ENCODE data around the gene NPTX1.

NPTX1 gene, protein sequence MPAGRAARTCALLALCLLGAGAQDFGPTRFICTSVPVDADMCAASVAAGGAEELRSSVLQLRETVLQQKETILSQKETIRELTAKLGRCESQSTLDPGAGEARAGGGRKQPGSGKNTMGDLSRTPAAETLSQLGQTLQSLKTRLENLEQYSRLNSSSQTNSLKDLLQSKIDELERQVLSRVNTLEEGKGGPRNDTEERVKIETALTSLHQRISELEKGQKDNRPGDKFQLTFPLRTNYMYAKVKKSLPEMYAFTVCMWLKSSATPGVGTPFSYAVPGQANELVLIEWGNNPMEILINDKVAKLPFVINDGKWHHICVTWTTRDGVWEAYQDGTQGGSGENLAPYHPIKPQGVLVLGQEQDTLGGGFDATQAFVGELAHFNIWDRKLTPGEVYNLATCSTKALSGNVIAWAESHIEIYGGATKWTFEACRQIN

DNA sequence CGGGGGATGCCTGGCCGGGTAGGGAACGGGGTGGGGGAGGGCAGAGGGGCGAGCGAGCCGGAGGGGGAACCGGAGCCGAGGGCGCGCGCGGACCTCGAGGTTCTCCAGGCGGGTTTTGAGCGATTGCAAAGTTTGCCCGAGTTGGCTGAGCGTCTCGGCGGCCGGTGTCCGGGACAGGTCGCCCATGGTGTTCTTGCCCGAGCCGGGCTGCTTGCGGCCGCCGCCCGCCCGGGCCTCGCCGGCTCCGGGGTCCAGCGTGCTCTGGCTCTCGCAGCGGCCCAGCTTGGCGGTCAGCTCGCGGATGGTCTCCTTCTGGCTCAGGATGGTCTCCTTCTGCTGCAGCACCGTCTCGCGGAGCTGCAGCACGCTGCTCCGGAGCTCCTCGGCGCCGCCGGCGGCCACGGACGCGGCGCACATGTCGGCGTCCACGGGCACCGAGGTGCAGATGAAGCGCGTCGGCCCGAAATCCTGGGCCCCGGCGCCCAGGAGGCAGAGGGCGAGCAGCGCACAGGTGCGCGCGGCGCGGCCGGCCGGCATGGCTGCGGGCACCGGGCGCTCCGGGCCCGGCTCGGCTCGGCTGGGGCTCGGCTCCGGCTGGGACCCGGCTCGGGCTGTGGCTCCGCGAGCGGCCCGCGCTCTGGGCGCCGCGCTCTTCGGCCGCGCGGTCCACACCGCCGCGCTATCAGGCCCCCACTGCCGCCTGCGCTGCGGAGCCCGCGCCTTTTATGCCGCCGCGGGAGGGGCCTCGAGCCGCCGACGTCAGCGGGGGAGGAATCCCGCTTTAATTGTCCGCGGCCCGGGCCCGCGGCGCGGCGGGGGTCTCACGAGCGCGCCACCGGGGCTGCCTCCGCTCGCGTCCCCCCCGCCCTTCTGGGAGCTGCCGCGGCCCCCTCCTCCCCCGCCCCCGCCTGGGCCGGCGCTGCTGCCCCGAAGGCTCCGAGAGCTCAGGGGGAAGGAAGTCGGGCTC lies at the start of gene NPTX1:
Gene NPTX1 (minus strand): TSS at position 698 of the 967 bp plus-strand sequence. CDS start 161 bp downstream, at position 537.
- H3K4me3 ChIP-seq (ENCODE audit: low read depth, low read length), result peak within 1 kb of the TSS; percentile 22
- no peak for DNase-seq (ENCODE audit: low read depth)

DNA sequence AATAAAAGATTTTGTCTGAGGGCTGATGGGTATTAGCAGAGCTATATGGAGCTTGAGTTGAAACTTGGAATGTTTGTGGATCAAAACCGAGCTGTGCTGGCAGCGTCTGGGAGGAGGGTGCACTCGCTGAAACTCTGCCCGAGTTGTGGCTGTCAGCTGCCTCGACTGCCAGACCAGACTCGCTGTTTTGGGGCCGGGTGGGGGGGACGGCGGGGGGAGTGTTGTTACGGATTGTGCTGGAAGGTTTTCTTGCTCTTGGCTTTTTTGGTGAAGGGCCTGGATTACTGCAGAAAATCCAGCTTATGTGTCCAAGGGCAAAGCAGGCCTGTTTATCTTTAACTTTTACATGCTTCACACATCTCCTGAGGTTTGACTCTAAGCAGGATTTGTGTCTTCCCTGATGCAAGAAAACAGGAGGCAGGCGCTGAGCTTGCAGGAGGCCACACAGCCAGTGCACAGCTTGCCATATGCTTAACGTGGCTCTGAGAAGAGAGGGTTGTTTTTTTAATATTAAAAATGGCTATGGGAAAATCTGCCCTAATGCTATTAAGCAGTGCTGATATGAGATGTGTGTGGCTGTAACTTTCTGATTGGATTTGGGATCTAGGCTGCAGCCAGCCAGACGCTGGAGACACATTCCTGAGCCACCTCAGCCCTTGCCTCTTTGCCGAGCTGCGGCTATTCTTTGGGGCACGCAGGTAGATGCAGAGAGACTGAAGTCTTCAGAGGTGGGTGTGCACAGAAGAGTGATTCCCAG lies 47.7 kb upstream of the NPTX1 start:
- DNase-seq (ENCODE audit: low read depth), result no peak
- H3K4me3 ChIP-seq (ENCODE audit: low read depth, low read length), result no peak overlapping the region

DNA sequence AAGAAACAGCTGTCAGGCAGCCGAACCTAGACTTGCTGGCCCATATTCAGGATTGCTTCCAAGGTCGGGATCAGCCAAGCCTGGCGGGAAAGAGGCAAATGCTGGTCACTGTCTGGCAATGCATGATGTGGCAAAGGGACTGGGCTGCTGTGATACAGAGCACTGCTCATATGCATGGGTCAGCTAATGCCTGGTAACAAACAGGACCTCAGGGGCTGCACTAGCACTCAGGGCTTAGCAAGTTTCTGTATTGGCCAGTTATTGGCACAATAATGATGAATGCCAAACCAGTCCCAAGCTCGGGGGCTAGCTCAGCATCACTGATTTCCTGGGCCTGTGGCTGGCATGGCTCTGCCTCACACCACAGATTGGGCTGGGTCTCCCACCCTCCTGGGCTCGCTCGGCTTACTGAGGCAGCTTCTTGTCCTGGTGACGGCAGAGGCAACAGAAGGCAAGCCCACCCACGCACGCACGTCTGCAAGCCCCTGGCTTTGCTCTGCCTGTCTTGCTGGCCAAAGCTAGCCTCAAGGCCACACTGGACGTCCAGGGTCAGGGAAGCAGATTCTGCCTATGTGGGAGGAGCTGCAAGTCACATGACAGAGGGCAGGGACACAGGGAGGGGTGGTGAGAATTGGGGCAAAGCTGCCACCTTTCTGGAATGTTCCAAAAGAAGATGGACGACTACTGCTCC lies 46.8 kb upstream of the NPTX1 start:
- H3K4me3 ChIP-seq (ENCODE audit: low read depth, low read length), result no peak overlapping the region
- no peak for DNase-seq (ENCODE audit: low read depth)

DNA sequence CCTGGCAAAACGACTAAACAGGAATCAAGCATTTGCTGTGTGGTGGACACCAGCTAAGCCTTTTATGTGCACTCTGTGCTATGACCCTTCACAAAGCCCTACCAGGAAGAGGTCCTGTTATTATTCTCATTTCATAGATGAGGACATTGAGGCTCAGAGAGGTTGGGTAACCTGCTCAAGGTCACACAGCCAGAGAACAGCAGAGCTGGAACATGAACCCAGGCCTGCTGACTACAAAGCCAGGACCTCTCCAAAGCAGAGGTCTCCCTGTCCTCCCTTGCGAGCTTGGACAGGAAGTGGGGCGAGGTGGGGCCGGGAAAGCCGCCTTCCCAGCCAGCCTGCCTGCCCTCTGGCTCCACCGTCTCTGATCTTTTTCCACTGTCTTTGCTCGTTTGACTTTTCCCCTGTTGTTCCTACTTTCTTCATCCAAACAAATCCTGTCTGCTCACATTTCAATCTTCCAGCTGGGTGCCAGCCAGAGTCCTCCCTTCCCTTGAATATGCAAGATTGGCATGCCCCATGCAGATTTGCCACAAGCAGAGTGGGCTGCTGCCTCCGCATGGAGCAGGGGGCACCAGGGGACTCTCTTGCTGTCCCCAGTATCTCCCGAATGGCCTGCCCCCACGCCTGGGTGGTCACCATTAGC lies 44.5 kb upstream of the NPTX1 start:
- no peak overlapping the region for H3K4me3 ChIP-seq (ENCODE audit: low read depth, low read length)
- DNase-seq (ENCODE audit: low read depth), result no peak

DNA sequence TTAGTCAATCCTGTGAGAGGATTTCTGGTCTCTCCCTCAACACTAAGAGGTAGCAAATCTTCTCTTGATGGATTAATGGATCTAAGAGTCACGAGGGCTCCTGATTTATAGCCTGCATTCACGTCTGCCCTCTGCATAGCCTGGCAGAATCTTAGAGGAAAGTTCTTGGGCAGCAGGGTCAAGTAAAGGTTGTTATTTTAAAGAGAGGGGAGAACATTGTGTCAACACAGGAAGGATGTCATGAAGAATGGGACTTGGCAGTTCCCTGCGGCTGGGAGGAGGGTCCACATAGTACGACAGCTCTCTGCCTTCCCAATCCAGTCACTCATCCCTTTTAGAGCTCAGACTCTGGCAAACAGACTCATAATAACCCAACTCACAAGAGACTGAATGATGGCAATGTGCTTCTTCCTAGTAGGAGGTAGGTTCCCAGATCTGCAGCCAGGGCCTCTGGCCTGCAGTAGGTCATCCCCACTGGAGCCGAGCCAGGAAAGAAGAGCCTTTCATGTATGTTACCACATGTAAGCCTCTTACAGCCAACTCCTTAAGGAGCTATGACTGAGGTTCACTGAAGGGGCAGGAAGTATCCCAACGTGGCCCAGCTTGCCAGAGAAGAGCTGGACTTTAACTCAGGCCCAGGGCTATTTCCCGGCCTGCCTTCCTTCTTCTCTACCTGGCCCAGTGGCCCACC lies 42.8 kb upstream of the NPTX1 start:
- no peak overlapping the region for H3K4me3 ChIP-seq (ENCODE audit: low read depth, low read length)
- no peak for DNase-seq (ENCODE audit: low read depth)

DNA sequence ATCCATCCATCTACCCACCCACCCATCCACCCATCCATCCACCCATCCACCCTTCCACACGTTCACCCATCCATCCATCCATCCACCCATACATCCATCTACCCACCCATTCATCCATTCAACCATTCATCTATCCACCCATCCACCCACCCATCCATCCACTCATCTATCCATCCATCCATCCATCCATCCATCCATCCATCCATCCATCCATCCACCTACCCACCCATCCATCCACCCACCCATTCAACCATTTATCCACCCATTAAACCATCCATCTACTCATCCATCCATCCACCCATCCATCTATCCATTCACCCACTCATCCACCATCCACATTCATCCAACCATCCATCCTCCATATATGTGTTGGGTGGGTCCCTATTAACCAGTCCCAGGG lies 42.0 kb upstream of the NPTX1 start:
- no peak for DNase-seq (ENCODE audit: low read depth)
- no peak overlapping the region for H3K4me3 ChIP-seq (ENCODE audit: low read depth, low read length)

DNA sequence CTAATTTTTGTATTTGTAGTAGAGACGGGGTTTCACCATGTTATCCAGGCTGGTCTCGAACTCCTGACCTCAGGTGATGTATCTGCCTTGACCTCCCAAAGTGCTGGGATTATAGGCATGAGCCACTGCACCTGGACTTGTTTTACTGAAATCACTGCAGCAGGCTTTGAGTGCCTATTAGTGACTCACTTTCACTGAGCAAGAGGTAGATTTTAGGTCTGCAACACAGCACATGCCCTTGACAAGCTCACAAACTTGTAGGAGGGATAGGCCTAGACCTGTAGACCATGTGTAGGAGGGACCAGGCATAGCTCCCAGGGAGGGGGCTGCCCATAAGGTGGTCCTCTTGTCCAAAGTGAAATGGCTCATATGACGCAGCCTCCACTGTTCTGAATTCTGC lies 41.2 kb upstream of the NPTX1 start:
- DNase-seq (ENCODE audit: low read depth), result no peak
- H3K4me3 ChIP-seq (ENCODE audit: low read depth, low read length), result no peak overlapping the region

DNA sequence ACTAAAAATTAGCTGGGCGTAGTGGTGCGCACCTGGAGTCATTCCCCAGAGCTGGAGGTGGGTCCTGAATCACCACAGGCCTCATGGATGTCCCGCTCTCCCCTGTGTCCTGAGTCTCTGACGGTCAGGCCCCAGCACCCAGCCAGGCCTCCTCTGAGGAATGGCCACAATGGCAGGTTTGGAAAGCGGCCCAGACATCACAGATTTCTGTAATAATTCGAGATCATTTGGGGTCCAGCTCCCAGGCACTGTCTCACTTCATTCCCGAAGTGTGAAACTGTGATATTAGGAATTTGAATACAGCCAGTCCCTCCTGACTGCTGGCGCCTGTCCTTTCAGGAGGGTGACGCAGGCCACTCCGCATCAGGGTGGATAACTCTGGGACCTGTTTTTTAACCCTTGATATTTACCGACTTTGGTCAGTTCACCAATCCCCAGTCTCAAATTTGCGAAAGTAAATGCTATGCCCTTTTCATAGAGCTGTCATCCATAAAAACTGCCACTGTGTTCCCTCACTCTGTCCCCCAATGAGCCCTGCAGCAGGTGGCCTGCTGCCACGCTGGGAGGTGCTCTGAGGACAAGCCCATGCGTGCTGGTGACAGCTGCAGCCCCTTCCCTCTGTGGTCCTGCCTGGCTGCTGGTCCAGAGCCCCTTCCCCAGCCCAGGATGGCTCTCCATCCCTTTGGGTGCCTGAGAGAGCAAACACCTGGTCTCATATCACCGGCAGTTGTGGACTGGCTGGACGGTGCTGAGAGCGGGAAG lies 39.9 kb upstream of the NPTX1 start:
- no peak for DNase-seq (ENCODE audit: low read depth)
- no peak overlapping the region for H3K4me3 ChIP-seq (ENCODE audit: low read depth, low read length)

DNA sequence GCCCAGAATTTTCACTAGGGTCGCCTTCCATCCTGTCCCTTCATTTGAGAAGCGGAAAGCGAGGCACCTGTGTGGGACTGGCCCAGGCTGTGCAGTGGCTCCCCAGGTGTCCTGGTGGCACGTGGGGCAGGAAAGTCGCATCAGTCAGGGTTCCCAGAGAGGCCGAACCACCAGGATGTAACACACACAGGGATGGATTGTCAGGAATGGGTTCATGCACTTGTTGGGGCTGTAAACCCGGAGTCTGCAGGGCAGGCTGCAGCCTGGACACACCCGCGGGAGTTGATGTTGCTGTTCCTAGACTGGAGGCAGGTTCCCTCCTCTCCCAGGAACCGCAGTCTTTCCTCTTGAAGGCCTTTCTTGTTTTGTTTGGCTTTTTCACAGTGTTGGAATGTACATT lies 37.5 kb upstream of the NPTX1 start:
- H3K4me3 ChIP-seq (ENCODE audit: low read depth, low read length), result no peak overlapping the region
- no peak for DNase-seq (ENCODE audit: low read depth)

DNA sequence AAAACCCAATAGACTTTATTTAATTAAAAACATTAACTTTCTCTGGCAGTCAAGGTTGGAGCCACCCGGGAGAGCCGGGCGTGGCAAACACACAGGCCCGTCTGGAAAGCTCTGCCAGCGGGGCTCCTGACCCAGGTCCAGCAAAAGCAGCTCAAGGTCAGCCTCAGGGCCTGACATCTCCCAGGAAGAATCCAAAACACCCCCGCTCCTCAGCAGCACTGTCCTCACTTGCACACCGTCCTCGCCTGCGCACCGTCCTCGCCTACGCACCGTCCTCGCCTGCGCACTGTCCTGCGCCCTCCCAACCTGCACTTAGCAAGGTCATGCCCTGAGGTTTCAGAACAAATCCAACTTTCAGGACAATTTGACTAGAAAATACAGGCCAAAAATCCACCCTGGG lies 36.8 kb upstream of the NPTX1 start:
- H3K4me3 ChIP-seq (ENCODE audit: low read depth, low read length), result no peak overlapping the region
- no peak for DNase-seq (ENCODE audit: low read depth)

DNA sequence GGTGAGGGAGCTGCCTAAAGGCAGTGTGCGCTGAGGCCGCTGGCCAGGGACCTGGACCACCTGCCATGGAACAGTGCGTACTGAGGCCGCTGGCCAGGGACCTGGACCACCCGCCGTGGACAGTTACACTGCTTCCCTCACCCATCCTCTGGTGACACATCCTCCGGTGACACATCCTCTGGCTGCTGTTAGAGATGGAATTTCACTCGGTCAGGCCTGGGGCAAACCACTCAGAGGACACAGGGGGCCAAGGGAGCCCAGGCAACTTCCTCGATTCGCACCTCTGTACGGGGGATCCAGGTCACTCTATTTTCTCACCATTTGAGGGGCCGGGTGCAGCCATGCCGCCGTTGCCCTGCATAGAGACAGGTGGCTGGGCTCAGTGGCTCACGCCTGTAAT lies 35.8 kb upstream of the NPTX1 start:
- no peak overlapping the region for H3K4me3 ChIP-seq (ENCODE audit: low read depth, low read length)
- no peak for DNase-seq (ENCODE audit: low read depth)

DNA sequence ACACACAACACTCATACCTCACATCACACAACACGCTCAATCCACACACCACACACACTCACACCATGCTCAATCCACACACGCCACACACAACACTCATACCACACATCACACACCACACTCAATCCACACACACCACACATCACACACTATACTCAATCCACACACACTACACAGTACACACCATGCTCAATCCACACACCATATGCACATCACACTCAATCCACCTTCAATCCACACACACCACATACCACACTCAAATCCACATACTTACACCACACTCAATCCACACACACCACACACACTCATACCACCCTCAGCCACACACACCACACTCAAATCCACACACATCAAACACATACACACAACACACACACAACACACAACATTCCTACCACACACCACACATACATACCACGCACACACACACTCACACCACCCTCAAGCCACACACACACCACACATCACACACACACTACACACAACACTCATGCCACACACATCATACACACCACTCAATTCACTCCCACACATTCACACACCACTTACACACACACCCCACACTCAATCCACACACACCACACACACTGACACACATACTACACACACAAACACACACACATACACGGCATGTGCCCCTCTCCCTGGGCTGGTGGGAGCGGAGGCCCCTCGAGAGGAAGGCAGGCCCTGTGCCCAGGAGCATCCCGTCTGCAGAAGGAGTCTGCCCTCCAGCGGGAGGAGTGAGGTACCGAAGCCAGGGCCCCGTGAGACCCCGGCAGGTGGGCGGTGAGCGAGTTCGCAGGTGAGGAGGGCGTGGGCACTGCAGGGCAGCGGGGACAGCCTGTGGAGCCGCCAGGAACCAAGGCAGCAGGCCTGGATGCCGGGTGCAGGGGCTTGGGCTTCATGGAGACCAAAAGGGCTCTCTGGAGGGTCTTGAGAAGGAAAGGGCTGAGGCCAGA lies 35.1 kb upstream of the NPTX1 start:
- DNase-seq (ENCODE audit: low read depth), result no peak
- no peak overlapping the region for H3K4me3 ChIP-seq (ENCODE audit: low read depth, low read length)

DNA sequence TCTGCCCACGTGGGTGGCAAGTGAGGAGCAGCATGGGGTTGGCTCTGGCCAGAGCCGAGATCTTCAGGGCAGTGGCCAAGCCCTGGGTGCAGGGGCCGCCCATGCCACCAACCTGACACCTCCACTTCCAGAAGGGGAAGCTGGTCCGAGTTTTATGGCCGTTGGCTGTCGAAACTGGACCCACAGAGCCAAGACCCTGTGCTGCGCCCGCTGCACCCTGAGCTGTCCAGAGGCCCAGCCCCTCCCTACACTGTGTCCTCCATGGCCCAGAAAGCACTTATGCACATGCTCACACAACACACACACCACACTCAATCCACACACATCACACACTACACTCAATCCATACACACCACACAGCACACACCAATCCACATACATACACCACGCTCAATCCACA lies 34.4 kb upstream of the NPTX1 start:
- no peak for DNase-seq (ENCODE audit: low read depth)
- H3K4me3 ChIP-seq (ENCODE audit: low read depth, low read length), result no peak overlapping the region

DNA sequence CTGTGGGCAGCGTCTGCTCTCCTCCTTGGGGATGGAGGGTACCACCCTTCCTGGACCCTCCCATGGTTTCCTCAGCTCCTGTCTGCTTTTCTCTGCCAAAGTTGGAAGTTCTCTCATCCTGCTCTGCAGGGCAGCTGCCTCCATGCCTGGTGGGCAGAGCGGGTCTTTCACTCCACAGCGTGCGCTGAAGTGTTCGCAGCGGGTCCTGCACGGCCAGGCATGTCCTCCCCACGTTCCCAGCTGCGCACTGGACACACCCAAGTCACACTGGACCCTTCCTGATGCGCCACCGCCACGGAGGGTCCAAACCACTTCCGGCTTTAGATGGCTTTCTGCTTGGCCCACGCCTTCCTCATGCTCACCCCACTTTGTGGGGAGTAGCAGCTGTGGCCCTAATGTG lies 33.7 kb upstream of the NPTX1 start:
- no peak for DNase-seq (ENCODE audit: low read depth)

DNA sequence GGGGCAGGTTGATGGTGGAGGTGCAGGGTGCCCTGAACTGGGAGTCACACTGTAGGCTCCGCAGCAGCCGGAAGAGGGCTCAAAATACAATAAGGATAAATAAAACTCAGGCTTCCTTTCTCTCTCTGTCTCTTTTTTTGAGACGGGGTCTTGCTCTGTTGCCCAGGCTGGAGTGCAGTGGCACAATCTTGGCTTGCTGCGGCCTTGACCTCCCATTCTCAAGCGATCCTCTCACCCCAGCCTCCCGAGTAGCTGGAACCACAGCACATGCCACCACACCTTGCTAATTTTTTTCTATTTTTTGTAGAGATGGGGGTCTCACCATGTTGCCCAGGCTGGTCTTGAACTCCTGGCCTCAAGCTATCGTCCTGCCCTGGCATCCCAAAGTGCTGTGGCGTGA lies 32.9 kb upstream of the NPTX1 start:
- no peak overlapping the region for H3K4me3 ChIP-seq (ENCODE audit: low read depth, low read length)
- no peak for DNase-seq (ENCODE audit: low read depth)

More for the DNA sequence above, 33.7 kb upstream of the NPTX1 start:
- no peak overlapping the region for H3K4me3 ChIP-seq (ENCODE audit: low read depth, low read length)

DNA sequence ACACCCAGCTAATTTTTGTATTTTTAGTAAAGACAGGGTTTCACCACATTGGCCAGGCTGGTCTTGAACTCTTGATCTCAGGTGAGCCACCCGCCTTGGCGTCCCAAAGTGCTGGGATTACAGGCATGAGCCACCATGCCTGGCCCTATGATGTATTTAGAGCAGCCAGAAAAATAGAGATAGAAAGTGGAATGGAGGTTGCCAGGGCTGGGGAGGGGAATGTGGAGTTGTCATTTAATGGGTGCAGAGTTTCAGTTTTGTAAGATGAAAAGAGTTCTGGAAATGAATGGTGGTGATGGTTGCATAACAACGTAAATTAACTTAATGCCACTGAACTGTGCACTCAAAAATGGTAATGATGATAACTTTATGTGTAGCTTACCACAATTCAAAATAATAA lies 31.6 kb upstream of the NPTX1 start:
- no peak overlapping the region for H3K4me3 ChIP-seq (ENCODE audit: low read depth, low read length)
- DNase-seq (ENCODE audit: low read depth), result no peak
